HL-60 (cell line): ENCODE results near the gene PPP1R1C.

ENCODE experiments used
- DNase-seq, 2 experiments: peaks; one replicate each; pipeline ENCODE4 v3.0.0-alpha.2; 2010 to 2020; ENCODE audit warnings: low read depth in 1 of 2, low spot score in 1 of 2
- H3K27ac ChIP-seq: fragments of 250-450 bp; sonication (Bioruptor Pico); replicated peaks from 2 replicates; pipeline ENCODE4 v1.5.1; 2020; ENCODE audit warnings: mild to moderate bottlenecking, moderate library complexity
- H3K27me3 ChIP-seq: fragments of 250-450 bp; sonication (Bioruptor Pico); 2 replicates; pipeline ENCODE4 v1.5.1; 2021; ENCODE audit warnings: mild to moderate bottlenecking, moderate library complexity; ENCODE audit not compliant: insufficient read depth, poor library complexity, severe bottlenecking
- H3K4me3 ChIP-seq: replicated peaks from 2 replicates; pipeline ENCODE4 v1.5.1; 2011; ENCODE audit warnings: mild to moderate bottlenecking, control low read depth, low read length; ENCODE audit not compliant: insufficient read depth
- CTCF ChIP-seq: IDR thresholded peaks from one replicate; pipeline ENCODE4 v1.5.1; 2011; ENCODE audit warnings: low read length, control low read depth, inconsistent platforms; ENCODE audit not compliant: insufficient read depth
- GABPA ChIP-seq: IDR thresholded peaks from 2 replicates; pipeline ENCODE4 v1.6.1; 2012; ENCODE audit warnings: low read depth
- POLR2AphosphoS5 ChIP-seq: IDR thresholded peaks from 2 replicates; pipeline ENCODE4 v1.6.1; 2012; ENCODE audit warnings: low read depth
- REST ChIP-seq: IDR thresholded peaks from 2 replicates; pipeline ENCODE4 v1.6.1; 2012; ENCODE audit warnings: low read depth; ENCODE audit not compliant: insufficient replicate concordance
- SPI1 ChIP-seq: IDR thresholded peaks from 2 replicates; pipeline ENCODE4 v1.6.1; 2012; ENCODE audit warnings: low read depth, mild to moderate bottlenecking, borderline replicate concordance

Gene PPP1R1C

GRCh38 chr2:182134201-182134600 lies 148.5 kb downstream of the PPP1R1C start:
- peaks cover 3% of the 10 kb centered on the region for H3K27me3 ChIP-seq
- no peak overlapping the region for H3K27ac ChIP-seq
- TF ChIP-seq SPI1 = no peak
- TF ChIP-seq GABPA = no peak
- TF ChIP-seq REST = no peak
- TF ChIP-seq CTCF = no peak
- no peak for TF ChIP-seq POLR2AphosphoS5
- no peak overlapping the region for H3K4me3 ChIP-seq
- no peak for DNase-seq

- no peak for DNase-seq
- TF ChIP-seq SPI1 (no peak), REST (no peak), POLR2AphosphoS5 (no peak), CTCF (no peak)
- Histone ChIP-seq H3K4me3 (no peak overlapping the region), H3K27me3 (peaks cover 4% of the 10 kb centered on the region), H3K27ac (no peak overlapping the region)
Measured at GRCh38 chr2:182142062-182142461, 156.4 kb downstream of the PPP1R1C start.

- Histone ChIP-seq H3K27me3 (peaks cover 4% of the 10 kb centered on the region), H3K4me3 (no peak overlapping the region), H3K27ac (no peak overlapping the region)
- TF ChIP-seq GABPA = no peak
- TF ChIP-seq REST = no peak
- no peak for TF ChIP-seq POLR2AphosphoS5
- no peak for TF ChIP-seq CTCF
- no peak for DNase-seq
Measured at GRCh38 chr2:182144041-182144775, 158.6 kb downstream of the PPP1R1C start.
